Skeletal muscle tissue (tissue), 4 donors: ENCODE results near the gene GRK1. TPM values are rescaled to one million over a fixed set of nuclear protein-coding genes. Genes with fewer than 3 reads are reported as not detected.

Experiments used
- H3K27ac ChIP-seq: one replicate; pipeline ENCODE4 v1.7.0; 2013; ENCODE audit warnings: mild to moderate bottlenecking, low read depth, low read length, inconsistent platforms
- H3K27me3 ChIP-seq, 3 donors: one replicate each; pipeline ENCODE4 v1.7.0; 2013; ENCODE audit warnings: low read length in 3 of 3; ENCODE audit not compliant: control insufficient read depth in 3 of 3, insufficient read depth in 3 of 3
- H3K36me3 ChIP-seq, 3 donors: one replicate each; pipeline ENCODE4 v1.7.0; 2013; ENCODE audit warnings: low read length in 3 of 3; ENCODE audit not compliant: control insufficient read depth in 3 of 3, insufficient read depth in 3 of 3
- H3K4me1 ChIP-seq, 3 donors: one replicate each; pipeline ENCODE4 v1.7.0; 2013; ENCODE audit warnings: low read length in 3 of 3, mild to moderate bottlenecking in 3 of 3; ENCODE audit not compliant: control insufficient read depth in 3 of 3, insufficient read depth in 3 of 3
- H3K4me3 ChIP-seq, 3 donors: one replicate each; pipeline ENCODE4 v1.7.0; 2013; ENCODE audit warnings: low read length in 3 of 3
- H3K9ac ChIP-seq, 3 donors: one replicate each; pipeline ENCODE4 v1.7.0; 2013; ENCODE audit warnings: low read length in 3 of 3, mild to moderate bottlenecking in 3 of 3, moderate library complexity in 2 of 3, low read depth in 1 of 3
- H3K9me3 ChIP-seq, 3 donors: one replicate each; pipeline ENCODE4 v1.7.0; 2013; ENCODE audit warnings: low read length in 3 of 3; ENCODE audit not compliant: control insufficient read depth in 3 of 3
- total RNA-seq: library from RNA; depleted of rRNA; stranded (reverse); fragments of >200 nt; gene quantifications from one replicate; pipeline ENCODE4 v1.2.3, GENCODE V29; 2014
- donor health status: Osteomylitis.

Gene GRK1
- total RNA-seq, 1 donor from 2014 or later, result not detected

DNA sequence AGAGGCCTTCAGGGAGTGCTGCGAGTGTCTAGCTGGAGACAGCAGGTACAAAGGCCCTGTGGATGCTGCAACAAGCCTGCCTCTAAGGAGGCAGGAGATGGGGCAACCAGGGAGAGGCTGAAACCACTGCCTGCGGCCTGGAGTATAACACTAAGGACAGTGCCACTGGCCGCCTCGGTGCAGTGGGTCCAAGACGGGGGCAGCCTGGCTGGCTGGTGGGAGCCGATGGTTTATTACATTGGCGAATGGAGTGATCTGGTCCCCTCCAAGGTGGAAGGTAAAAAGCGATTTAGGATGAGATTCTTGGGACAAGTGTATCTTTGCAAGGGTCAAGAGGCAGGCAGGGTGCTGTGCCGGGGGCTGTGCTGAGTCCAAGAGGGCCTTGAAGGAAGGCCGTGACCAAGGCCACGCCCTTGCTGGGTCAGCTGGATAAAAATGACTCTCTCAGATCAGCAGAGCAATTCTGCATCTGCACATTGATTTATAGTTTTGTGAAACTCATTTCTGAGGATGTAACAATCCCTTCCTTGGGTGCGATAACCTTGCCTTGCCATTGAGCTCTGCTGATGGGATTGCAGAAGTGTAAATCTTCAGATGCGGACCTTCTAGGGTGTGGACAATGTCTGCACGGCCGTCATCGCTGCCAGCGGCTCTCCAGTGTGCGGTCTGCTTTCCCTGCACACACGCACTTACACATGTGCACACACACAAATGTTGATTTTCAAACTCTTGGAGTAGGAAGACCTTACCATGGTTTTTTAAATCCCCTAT lies 98.0 kb downstream of the GRK1 start:
- Histone ChIP-seq H3K4me1 (peaks cover under 1 to 1% (median under 1%) of the 10 kb centered on the region in 3 donors), H3K4me3 (no peak overlapping the region), H3K27ac (no peak overlapping the region), H3K36me3 (peaks cover 0 to 2% (median 0%) of the 10 kb centered on the region in 3 donors), H3K9ac (no peak overlapping the region), H3K27me3 (peaks cover 25 to 29% (median 28%) of the 10 kb centered on the region in 3 donors), H3K9me3 (no peaks in the 10 kb centered on the region)

DNA sequence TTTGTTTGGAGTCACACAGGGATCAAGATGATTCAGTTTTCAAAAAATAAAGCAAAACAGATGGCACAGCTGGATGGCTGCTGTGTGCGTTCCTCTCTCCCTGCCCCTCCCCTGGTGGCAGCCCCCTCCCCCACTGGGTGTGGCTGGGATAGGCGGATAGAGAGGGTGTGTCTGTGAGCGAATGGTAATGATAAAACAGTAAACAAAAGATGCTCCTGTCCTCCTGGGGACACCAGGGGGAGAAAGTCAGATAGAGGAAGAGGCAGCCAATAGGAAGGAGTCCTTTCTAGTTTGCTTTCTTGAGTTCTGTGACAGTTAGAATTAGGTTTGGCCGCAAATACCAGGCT lies 98.5 kb downstream of the GRK1 start:
- Histone ChIP-seq H3K4me1 (no peaks in the 10 kb centered on the region), H3K9me3 (no peaks in the 10 kb centered on the region), H3K36me3 (peaks cover 0 to 2% (median 2%) of the 10 kb centered on the region in 3 donors), H3K27ac (no peak overlapping the region), H3K9ac (no peak overlapping the region), H3K27me3 (peaks cover 25 to 28% (median 25%) of the 10 kb centered on the region in 3 donors), H3K4me3 (no peak overlapping the region)

DNA sequence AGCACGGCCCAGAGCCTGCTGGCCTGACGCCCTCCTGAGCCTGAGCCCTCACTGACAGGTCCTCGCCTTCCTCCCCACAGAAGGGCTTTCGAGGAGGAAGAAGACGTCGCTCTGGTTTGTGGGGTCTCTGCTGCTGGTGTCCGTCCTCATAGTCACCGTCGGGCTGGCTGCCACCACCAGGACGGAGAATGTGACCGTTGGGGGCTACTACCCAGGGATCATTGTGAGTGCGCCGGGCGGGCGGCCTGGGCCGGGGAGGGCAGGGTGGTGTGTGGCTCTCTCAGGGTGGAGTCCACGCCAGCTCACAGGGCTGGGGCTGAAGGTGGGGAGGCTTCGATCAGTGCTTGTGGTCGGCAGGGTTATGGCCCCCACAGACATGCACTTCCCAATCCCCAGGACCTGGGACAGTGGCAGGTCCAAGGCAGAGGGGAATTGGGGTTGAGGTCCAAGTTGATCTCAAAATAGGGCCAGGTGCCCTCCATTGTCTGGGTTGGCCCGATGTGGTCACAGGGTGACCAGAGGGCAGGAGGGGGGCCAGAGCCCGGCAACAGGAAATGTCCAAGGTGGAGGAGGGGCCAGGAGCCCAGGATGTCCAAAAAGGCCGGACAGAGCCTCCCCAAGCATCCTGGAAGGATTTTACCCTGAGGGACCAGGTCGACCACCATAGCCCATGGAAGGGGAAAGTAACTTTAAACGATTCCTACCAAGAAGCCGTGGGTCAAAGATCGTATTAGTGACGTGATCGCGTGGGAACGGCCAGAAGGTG lies 99.2 kb downstream of the GRK1 start:
- peaks cover 0 to 2% (median 2%) of the 10 kb centered on the region in 3 donors for H3K36me3 ChIP-seq
- H3K27ac ChIP-seq, result no peak overlapping the region
- H3K4me3 ChIP-seq, result no peak overlapping the region
- H3K4me1 ChIP-seq, result no peaks in the 10 kb centered on the region
- peaks cover 20 to 24% (median 21%) of the 10 kb centered on the region in 3 donors for H3K27me3 ChIP-seq
- no peaks in the 10 kb centered on the region for H3K9me3 ChIP-seq
- no peak overlapping the region for H3K9ac ChIP-seq

GRCh38 chr13:113767366-113767765 lies 100.3 kb downstream of the GRK1 start:
- H3K36me3 ChIP-seq, result peaks cover 0 to 2% (median 2%) of the 10 kb centered on the region in 3 donors
- no peak overlapping the region for H3K4me3 ChIP-seq
- H3K9me3 ChIP-seq, result peaks cover 0 to 2% (median 0%) of the 10 kb centered on the region in 3 donors
- H3K27ac ChIP-seq, result no peak overlapping the region
- H3K27me3 ChIP-seq, result peaks cover 14 to 19% (median 16%) of the 10 kb centered on the region in 3 donors
- H3K9ac ChIP-seq, result no peak overlapping the region
- no peaks in the 10 kb centered on the region for H3K4me1 ChIP-seq

DNA sequence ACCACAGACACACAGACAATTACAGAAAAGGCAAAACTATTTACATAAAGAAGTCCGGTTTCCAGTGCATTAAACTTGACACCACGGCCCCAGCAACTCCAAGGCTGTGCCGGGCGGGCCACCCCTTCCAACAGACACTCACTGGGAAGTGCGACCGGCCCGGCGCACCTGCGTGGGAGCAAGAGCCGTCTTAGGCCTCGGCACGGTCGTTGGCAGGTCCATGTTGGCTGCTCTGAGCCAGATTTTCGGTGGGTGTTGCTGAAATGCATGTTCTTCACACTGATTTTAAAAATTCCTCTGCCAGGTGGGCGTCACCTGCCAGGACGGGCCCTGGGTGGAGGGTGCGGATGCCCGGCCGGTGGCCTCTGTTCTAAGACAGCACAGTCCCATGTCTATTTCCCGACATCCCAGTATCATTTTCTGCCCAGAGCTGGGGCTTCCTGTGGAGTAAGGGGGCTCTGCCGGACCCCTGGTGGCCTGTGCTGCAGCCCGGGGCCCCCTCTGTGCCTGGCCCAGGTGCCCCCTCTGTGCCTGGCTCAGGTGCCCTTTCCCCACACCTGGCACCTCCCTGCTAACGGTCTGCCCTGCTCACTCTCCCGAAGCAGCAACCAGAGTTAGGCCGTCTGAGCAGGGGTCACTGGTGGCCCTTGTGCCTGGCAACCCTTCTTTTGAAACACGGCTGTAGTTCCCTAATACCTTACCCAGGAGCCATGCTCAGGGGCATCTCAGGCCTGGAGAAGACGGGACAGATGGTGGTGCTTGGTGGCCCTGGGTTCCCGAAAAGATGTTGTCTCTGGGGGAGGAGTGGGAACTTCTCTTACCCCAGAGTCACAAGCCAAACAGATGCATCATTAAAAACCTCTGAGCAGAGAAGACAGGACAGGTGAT lies 101.2 kb downstream of the GRK1 start:
- Histone ChIP-seq H3K36me3 (peaks cover 0 to 2% (median 2%) of the 10 kb centered on the region in 3 donors), H3K9me3 (peaks cover 0 to 2% (median 0%) of the 10 kb centered on the region in 3 donors), H3K27ac (no peak overlapping the region), H3K4me1 (no peaks in the 10 kb centered on the region), H3K9ac (no peak overlapping the region), H3K4me3 (no peak overlapping the region), H3K27me3 (peaks cover 10 to 14% (median 12%) of the 10 kb centered on the region in 3 donors)

- Histone ChIP-seq H3K9me3 (peaks cover 0 to 2% (median 0%) of the 10 kb centered on the region in 3 donors), H3K4me3 (no peak overlapping the region), H3K9ac (no peak overlapping the region), H3K27ac (no peak overlapping the region), H3K4me1 (no peaks in the 10 kb centered on the region), H3K36me3 (peaks cover 0 to 2% (median 0%) of the 10 kb centered on the region in 3 donors), H3K27me3 (peaks cover 8 to 14% (median 9%) of the 10 kb centered on the region in 3 donors)
These were observed 102.1 kb downstream of the GRK1 start for GRCh38 chr13:113769106-113769505.

GRCh38 chr13:113769881-113770280 lies 102.9 kb downstream of the GRK1 start:
- Histone ChIP-seq H3K4me1 (peaks cover 2 to 6% (median 2%) of the 10 kb centered on the region in 3 donors), H3K36me3 (peaks cover 0 to 2% (median 0%) of the 10 kb centered on the region in 3 donors), H3K27me3 (peaks cover 12 to 16% (median 12%) of the 10 kb centered on the region in 3 donors), H3K4me3 (no peak overlapping the region), H3K27ac (no peak overlapping the region), H3K9ac (no peak overlapping the region), H3K9me3 (peaks cover 0 to 2% (median 0%) of the 10 kb centered on the region in 3 donors)

DNA sequence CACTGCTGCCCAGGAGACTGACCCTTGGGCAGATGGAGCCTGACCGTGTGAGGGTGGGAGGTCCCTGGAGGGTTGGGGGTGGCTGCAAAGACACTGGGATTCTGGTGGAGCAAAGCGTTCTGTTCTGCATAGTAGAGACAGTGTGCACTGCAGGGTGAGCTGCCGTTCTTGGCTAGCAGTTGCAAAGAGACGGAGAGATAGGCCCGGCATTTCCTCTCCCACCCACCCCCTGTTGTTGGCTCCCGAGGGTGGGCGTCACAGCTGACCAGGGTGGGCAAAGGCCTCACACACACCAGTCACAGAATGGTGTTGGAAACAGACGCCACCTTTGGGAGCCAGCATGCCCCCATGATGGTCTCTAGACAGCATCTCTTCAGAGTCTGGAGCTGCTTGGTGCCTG lies 103.4 kb downstream of the GRK1 start:
- H3K36me3 ChIP-seq, result peaks cover 0 to 2% (median 0%) of the 10 kb centered on the region in 3 donors
- no peak overlapping the region for H3K27ac ChIP-seq
- no peak overlapping the region for H3K4me3 ChIP-seq
- peaks cover 2 to 6% (median 2%) of the 10 kb centered on the region in 3 donors for H3K4me1 ChIP-seq
- H3K9me3 ChIP-seq, result peaks cover 0 to 2% (median 0%) of the 10 kb centered on the region in 3 donors
- peaks cover 17 to 22% (median 17%) of the 10 kb centered on the region in 3 donors for H3K27me3 ChIP-seq
- H3K9ac ChIP-seq, result no peak overlapping the region

GRCh38 chr13:113770937-113771336 lies 103.9 kb downstream of the GRK1 start:
- no peak overlapping the region for H3K4me3 ChIP-seq
- H3K9me3 ChIP-seq, result peaks cover 0 to 2% (median 0%) of the 10 kb centered on the region in 3 donors
- H3K36me3 ChIP-seq, result peaks cover 0 to 2% (median 0%) of the 10 kb centered on the region in 3 donors
- no peak overlapping the region for H3K9ac ChIP-seq
- peaks cover 2 to 6% (median 2%) of the 10 kb centered on the region in 3 donors for H3K4me1 ChIP-seq
- no peak overlapping the region for H3K27ac ChIP-seq
- H3K27me3 ChIP-seq, result peaks cover 20 to 25% (median 22%) of the 10 kb centered on the region in 3 donors
